Peyer's patch (tissue), 4 donors: Measurements from ENCODE around the gene TFF2. TPM values are rescaled to one million over a fixed set of nuclear protein-coding genes. Genes with fewer than 3 reads are reported as not detected.

ENCODE experiments used
- DNase-seq, 3 donors: peaks; one replicate each; pipeline ENCODE4 v3.0.0-alpha.2; 2017 to 2019
- H3K27ac ChIP-seq, 4 donors: fragments of 200-600 bp; sonication (generic); one replicate each; pipeline ENCODE4 v1.5.1; 2016 to 2019
- H3K27me3 ChIP-seq, 2 donors: fragments of 200-600 bp; sonication (generic); one replicate each; pipeline ENCODE4 v1.5.1; 2019
- H3K36me3 ChIP-seq, 3 donors: fragments of 200-600 bp; sonication (generic); one replicate each; pipeline ENCODE4 v1.5.1; 2016 to 2019
- H3K4me1 ChIP-seq, 4 donors: fragments of 200-600 bp; sonication (generic); one replicate each; pipeline ENCODE4 v1.5.1; 2016 to 2019
- H3K4me3 ChIP-seq, 4 donors: fragments of 200-600 bp; sonication (generic); 1 replicate in 3 of 4; 2 replicates in 1 of 4; pipeline ENCODE4 v1.5.1; 2016 to 2019; ENCODE audit warnings: mild to moderate bottlenecking in 1 of 4
- H3K9me3 ChIP-seq, 4 donors: fragments of 200-600 bp; sonication (generic); one replicate each; pipeline ENCODE4 v1.5.1; 2016 to 2019; ENCODE audit warnings: mild to moderate bottlenecking in 1 of 4
- CTCF ChIP-seq, 6 experiments: fragments of 450-650 bp in 4 of 6; fragments of 200-600 bp in 2 of 6; sonication (generic) in 1 of 6; IDR thresholded peaks; one replicate each; pipeline ENCODE4 v1.5.1; 2017 to 2019; ENCODE audit warnings: antibody characterized with exemption in 6 of 6, mild to moderate bottlenecking in 3 of 6, moderate library complexity in 1 of 6
- POLR2A ChIP-seq, 2 donors: fragments of 450-650 bp; IDR thresholded peaks; one replicate each; pipeline ENCODE4 v1.5.1; 2017; ENCODE audit warnings: antibody characterized with exemption in 2 of 2, mild to moderate bottlenecking in 2 of 2, moderate library complexity in 2 of 2
- total RNA-seq, 4 donors: library from RNA; depleted of rRNA; stranded (reverse); fragments of >200 nt; gene quantifications; one replicate each; pipeline ENCODE4 v1.1.0, GENCODE V29; 2016

Gene TFF2
- total RNA-seq, 4 donors from 2014 or later, result 6.7 TPM; not detected in 3

GRCh38 chr21:42352441-42353095, 1.8 kb upstream of the TFF2 start:
- peak in 2 of 3 donors; percentile 16 to 34 for DNase-seq
- Histone ChIP-seq H3K4me1 (no peaks in the 10 kb centered on the region), H3K27me3 (no peaks in the 10 kb centered on the region), H3K27ac (no peak overlapping the region), H3K36me3 (no peaks in the 10 kb centered on the region), H3K9me3 (no peaks in the 10 kb centered on the region), H3K4me3 (no peak overlapping the region)
- no peak for TF ChIP-seq CTCF (IDR thresholded peaks at IDR 0.05)
- TF ChIP-seq POLR2A (IDR thresholded peaks at IDR 0.05), result no peak

- TF ChIP-seq POLR2A (IDR thresholded peaks at IDR 0.05) (no peak), CTCF (IDR thresholded peaks at IDR 0.05) (no peak)
- peak in 2 of 3 donors; percentile 22 to 38 for DNase-seq
- Histone ChIP-seq H3K4me1 (no peaks in the 10 kb centered on the region), H3K4me3 (no peak overlapping the region), H3K27me3 (no peaks in the 10 kb centered on the region), H3K9me3 (no peaks in the 10 kb centered on the region), H3K27ac (no peak overlapping the region), H3K36me3 (no peaks in the 10 kb centered on the region)
Observed at GRCh38 chr21:42351626-42352440, 1.0 kb upstream of the TFF2 start.

- H3K9me3 ChIP-seq, result no peaks in the 10 kb centered on the region
- no peaks in the 10 kb centered on the region for H3K36me3 ChIP-seq
- H3K4me3 ChIP-seq, result no peak overlapping the region
- H3K4me1 ChIP-seq, result no peaks in the 10 kb centered on the region
- DNase-seq, result peak in 1 of 3 donors; percentile 22
- no peak overlapping the region for H3K27ac ChIP-seq
- no peaks in the 10 kb centered on the region for H3K27me3 ChIP-seq
- no peak for TF ChIP-seq POLR2A (IDR thresholded peaks at IDR 0.05)
- no peak for TF ChIP-seq CTCF (IDR thresholded peaks at IDR 0.05)
Observed at GRCh38 chr21:42350318-42350910, 380 bp downstream of the TFF2 start.

- Histone ChIP-seq H3K36me3 (no peaks in the 10 kb centered on the region), H3K4me3 (no peak overlapping the region), H3K27me3 (no peaks in the 10 kb centered on the region), H3K9me3 (no peaks in the 10 kb centered on the region), H3K27ac (no peak overlapping the region), H3K4me1 (no peaks in the 10 kb centered on the region)
- DNase-seq, result peak in 1 of 3 donors; percentile 25
- no peak for TF ChIP-seq CTCF (IDR thresholded peaks at IDR 0.05)
- no peak for TF ChIP-seq POLR2A (IDR thresholded peaks at IDR 0.05)
Observed at GRCh38 chr21:42349420-42350317, 1.1 kb downstream of the TFF2 start.

- no peak overlapping the region for H3K27ac ChIP-seq
- H3K36me3 ChIP-seq, result no peaks in the 10 kb centered on the region
- no peak for DNase-seq
- H3K27me3 ChIP-seq, result no peaks in the 10 kb centered on the region
- no peaks in the 10 kb centered on the region for H3K4me1 ChIP-seq
- H3K9me3 ChIP-seq, result no peaks in the 10 kb centered on the region
- no peak overlapping the region for H3K4me3 ChIP-seq
- TF ChIP-seq CTCF (IDR thresholded peaks at IDR 0.05) (no peak), POLR2A (IDR thresholded peaks at IDR 0.05) (no peak)
Observed at GRCh38 chr21:42348762-42349161, 2.0 kb downstream of the TFF2 start.
